ENCODE data around the gene RASGRP4. TPM values are rescaled to one million over a fixed set of nuclear protein-coding genes. Genes with fewer than 3 reads are reported as not detected.

The RASGRP4 gene
- polyA plus RNA-seq, 3 donors: 30.2 to 141 (median 50.3) TPM

DNA sequence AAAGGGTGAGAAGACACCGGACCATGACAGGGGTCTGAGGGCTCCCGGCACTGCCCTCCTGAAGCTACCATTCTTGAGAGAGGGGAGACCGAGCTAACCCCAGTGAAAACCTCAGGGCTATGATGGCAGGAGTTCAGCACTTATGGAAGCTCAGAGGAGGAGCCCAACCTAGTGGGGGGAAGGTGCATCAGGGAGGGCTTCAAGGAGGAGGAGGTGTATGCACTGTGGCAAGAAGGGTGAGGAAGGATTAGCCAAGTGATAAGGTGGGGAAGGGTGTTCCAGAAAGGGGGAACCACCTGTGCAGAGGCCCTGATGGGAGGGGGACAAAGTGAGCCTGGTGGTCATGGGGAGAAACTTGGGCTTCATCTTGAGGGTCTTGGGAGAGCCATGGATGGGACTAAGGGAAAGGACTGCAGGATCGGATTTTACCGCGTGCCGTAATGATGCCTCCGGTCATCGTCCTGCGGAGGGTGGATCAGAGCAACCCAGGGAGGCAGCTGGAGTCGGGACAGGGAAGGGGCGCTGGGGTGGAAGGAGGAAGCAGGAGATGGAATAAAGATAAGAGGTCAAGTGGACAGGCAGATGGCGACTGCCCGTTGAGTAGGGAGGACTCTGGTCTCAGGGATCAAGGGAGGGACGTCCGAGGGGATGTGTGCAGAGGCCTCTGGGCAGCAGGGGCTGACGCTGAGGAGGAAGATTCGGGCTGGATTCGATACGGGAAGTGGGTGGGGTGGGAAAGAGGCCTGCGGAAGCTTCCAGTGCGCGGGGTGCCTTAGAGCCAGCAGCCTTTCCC is 65.0 kb downstream of the RASGRP4 start:
- H4K20me1 ChIP-seq (ENCODE audit: insufficient read depth, low read length): no peaks in the 10 kb centered on the region
- H3K27me3 ChIP-seq (ENCODE audit: control insufficient read depth in 2 of 2, insufficient read depth in 2 of 2, low read length in 2 of 2): peaks cover 0 to 41% of the 10 kb centered on the region in 2 donors
- H3K9me3 ChIP-seq (replicated peaks in 1 of 2; ENCODE audit: control insufficient read depth in 1 of 2, insufficient read depth in 1 of 2, low read length in 2 of 2): peaks cover 0 to 4% of the 10 kb centered on the region in 2 donors
- peaks cover 18 to 23% of the 10 kb centered on the region in 2 donors for H3K4me1 ChIP-seq (ENCODE audit: control insufficient read depth in 1 of 2, insufficient read depth in 2 of 2, low read length in 2 of 2)
- H3K9me3 Mint-ChIP-seq: peaks cover 0 to 13% (median 7%) of the 10 kb centered on the region in 7 donors
- peak overlapping the region; percentile 45 to 88 (median 60) for H3K4me3 ChIP-seq (replicated peaks in 1 of 3; ENCODE audit: low read depth in 2 of 3, low read length in 3 of 3)
- H3K27ac ChIP-seq (ENCODE audit: low read depth in 1 of 2, low read length in 2 of 2): no peak overlapping the region
- peak overlapping the region; percentile 90 for H3K4me2 ChIP-seq (replicated peaks; ENCODE audit: extremely low read depth, low read length, poor library complexity, severe bottlenecking)
- peak overlapping the region; percentile 93 for H2AFZ ChIP-seq (ENCODE audit: insufficient read depth, low read depth, low read length, poor library complexity, severe bottlenecking)
- intact Hi-C loops (cut with micrococcal nuclease): no loop called here
- H3K4me1 Mint-ChIP-seq: peaks cover 24% of the 10 kb centered on the region
- peak overlapping the region in 2 of 7 donors; percentile 18 to 31 for H3K27ac Mint-ChIP-seq
- H3K36me3 Mint-ChIP-seq: peaks cover 0 to 3% of the 10 kb centered on the region in 2 donors
- peak overlapping the region; percentile 56 for H3K9ac ChIP-seq (ENCODE audit: insufficient read depth, low read length, poor library complexity, severe bottlenecking)
- no peaks in the 10 kb centered on the region for H3K79me2 ChIP-seq (ENCODE audit: insufficient read depth, low read length)
- peak in 2 of 3 donors; percentile 24 to 28 for DNase-seq
- no peaks in the 10 kb centered on the region for H3K36me3 ChIP-seq (replicated peaks in 1 of 2; ENCODE audit: control insufficient read depth in 1 of 2, insufficient read depth in 2 of 2, low read length in 2 of 2)
- 32% methylated on average over 17 of the region's 23 CpGs for WGBS (ENCODE audit: insufficient coverage)
- H3K4me3 Mint-ChIP-seq: peak overlapping the region; percentile 86 to 92
- TF ChIP-seq, protein P1, sequence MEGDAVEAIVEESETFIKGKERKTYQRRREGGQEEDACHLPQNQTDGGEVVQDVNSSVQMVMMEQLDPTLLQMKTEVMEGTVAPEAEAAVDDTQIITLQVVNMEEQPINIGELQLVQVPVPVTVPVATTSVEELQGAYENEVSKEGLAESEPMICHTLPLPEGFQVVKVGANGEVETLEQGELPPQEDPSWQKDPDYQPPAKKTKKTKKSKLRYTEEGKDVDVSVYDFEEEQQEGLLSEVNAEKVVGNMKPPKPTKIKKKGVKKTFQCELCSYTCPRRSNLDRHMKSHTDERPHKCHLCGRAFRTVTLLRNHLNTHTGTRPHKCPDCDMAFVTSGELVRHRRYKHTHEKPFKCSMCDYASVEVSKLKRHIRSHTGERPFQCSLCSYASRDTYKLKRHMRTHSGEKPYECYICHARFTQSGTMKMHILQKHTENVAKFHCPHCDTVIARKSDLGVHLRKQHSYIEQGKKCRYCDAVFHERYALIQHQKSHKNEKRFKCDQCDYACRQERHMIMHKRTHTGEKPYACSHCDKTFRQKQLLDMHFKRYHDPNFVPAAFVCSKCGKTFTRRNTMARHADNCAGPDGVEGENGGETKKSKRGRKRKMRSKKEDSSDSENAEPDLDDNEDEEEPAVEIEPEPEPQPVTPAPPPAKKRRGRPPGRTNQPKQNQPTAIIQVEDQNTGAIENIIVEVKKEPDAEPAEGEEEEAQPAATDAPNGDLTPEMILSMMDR (IDR thresholded peaks at IDR 0.05): no peak
- H3K27me3 Mint-ChIP-seq (ENCODE audit: low read depth in 3 of 3): peaks cover 36 to 60% (median 40%) of the 10 kb centered on the region in 3 donors

DNA sequence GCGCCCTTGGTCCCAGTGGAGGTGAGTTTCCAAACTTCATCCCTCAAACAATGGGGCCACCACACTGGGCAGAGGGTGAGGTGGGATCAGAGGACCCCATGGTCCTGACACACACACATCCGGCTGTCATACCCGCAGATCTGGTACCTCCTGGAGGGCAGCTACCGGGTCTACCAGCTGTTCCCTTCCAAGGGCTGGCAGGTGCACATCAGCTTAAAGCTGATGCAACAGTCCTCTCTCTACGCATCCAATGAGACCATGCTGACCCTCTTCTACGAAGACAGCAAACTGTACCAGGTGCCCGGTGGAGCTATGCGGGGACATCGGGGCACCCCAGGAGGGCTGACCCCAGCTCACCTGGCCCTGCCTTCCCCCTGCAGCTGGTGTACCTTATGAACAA is 65.7 kb downstream of the RASGRP4 start:
- H3K4me3 ChIP-seq (replicated peaks in 1 of 3; ENCODE audit: low read depth in 2 of 3, low read length in 3 of 3): no peak overlapping the region

More for the DNA sequence above, 65.7 kb downstream of the RASGRP4 start:
- Histone ChIP-seq H3K4me1 (ENCODE audit: control insufficient read depth in 1 of 2, insufficient read depth in 2 of 2, low read length in 2 of 2) (peaks cover 18 to 23% of the 10 kb centered on the region in 2 donors), H2AFZ (ENCODE audit: insufficient read depth, low read depth, low read length, poor library complexity, severe bottlenecking) (no peak overlapping the region), H3K9me3 (replicated peaks in 1 of 2; ENCODE audit: control insufficient read depth in 1 of 2, insufficient read depth in 1 of 2, low read length in 2 of 2) (peaks cover 0 to 4% of the 10 kb centered on the region in 2 donors), H3K9ac (ENCODE audit: insufficient read depth, low read length, poor library complexity, severe bottlenecking) (no peak overlapping the region), H3K36me3 (replicated peaks in 1 of 2; ENCODE audit: control insufficient read depth in 1 of 2, insufficient read depth in 2 of 2, low read length in 2 of 2) (no peaks in the 10 kb centered on the region), H3K4me2 (replicated peaks; ENCODE audit: extremely low read depth, low read length, poor library complexity, severe bottlenecking) (no peak overlapping the region), H3K27ac (ENCODE audit: low read depth in 1 of 2, low read length in 2 of 2) (no peak overlapping the region), H4K20me1 (ENCODE audit: insufficient read depth, low read length) (no peaks in the 10 kb centered on the region), H3K27me3 (ENCODE audit: control insufficient read depth in 2 of 2, insufficient read depth in 2 of 2, low read length in 2 of 2) (peaks cover 0 to 44% of the 10 kb centered on the region in 2 donors), H3K79me2 (ENCODE audit: insufficient read depth, low read length) (no peaks in the 10 kb centered on the region)
- Mint-ChIP-seq H3K27ac (no peak overlapping the region), H3K27me3 (ENCODE audit: low read depth in 3 of 3) (peaks cover 33 to 63% (median 38%) of the 10 kb centered on the region in 3 donors), H3K4me3 (peak overlapping the region in 1 of 2 donors; percentile 92), H3K36me3 (peaks cover 0 to 3% of the 10 kb centered on the region in 2 donors), H3K4me1 (peaks cover 24% of the 10 kb centered on the region), H3K9me3 (peaks cover 0 to 11% (median 7%) of the 10 kb centered on the region in 7 donors)
- DNase-seq: no peak
- intact Hi-C loops (cut with micrococcal nuclease): no loop called here
- TF ChIP-seq, protein P1 (IDR thresholded peaks at IDR 0.05): no peak
- WGBS (ENCODE audit: insufficient coverage): 84% methylated on average over 8 of the region's 9 CpGs

Data from CD14-positive monocyte (primary cell).